NCI-H187 (cell line): Measurements from ENCODE around the gene SLC35B1.
"Not testable (repeated sequence)": the region's sequence is repeated elsewhere in the genome, so short reads cannot be mapped to it uniquely, and the experiment has no call there.

Source experiments
- DNase-seq, 2 experiments: peaks; one replicate each; lab custom pipeline; 2025; lab: John Stamatoyannopoulos, UW

SLC35B1 gene

DNA sequence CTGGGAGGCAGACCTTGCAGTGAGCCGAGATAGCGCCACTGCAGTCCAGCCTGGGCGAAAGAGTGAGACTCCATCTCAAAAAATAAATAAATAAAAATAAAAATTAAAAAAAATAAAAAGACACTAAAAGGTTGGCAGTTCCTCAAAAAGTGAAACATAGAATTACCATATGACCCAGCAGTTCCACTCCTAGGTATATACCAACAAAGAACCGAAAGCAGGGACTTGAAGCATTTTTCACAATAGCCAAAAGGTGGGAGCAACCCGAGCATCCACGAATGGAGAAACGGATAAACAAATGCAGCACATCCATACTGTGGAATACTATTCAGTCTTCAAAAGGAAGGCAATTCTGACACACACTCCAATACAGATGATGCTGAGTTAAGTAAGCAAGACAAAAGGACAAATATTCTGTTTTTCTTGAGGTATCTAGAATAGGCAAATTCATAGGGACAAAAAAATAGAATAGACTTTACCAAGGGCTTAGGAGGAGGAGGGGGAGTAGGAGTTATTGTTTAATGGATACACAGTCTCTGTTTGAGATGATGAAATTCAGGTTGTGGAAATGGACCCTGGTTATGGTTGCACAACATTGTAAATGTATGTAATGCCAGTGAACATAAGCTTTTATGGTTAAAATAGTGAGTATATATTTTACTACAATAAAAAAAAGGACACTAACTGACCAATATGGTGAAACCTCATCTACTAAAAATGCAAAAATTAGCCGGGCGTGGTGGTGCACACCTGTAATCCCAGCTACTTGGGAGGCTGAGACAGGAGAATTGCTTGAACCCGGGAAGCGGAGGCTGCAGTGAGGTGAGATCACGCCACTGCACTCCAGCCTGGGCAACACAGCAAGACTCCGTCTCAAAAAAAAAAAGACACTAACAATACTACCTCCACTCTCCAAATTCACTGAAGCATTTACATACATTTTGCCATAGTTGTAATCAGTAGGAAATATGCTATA, 27.0 kb upstream of the SLC35B1 start:
- DNase-seq = no peak

DNA sequence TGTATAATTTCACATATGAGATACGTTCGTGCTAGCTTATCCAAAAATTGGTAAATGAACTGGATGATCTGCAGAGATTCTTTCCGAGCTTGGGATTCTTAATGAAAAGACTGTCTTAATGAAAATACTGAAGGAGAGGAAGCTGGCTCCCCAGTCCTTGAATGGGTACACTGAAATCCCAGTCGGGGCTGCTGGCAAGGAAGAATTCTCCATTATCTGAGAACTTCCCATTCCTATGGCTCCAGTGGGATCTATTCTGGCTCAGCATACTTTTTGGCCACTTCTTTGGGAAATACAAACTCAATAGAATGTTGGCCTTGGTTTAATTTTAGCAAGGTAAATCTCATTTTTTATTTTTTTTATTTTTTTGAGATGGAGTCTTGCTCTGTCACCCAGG, 23.7 kb upstream of the SLC35B1 start:
- DNase-seq = no peak

DNA sequence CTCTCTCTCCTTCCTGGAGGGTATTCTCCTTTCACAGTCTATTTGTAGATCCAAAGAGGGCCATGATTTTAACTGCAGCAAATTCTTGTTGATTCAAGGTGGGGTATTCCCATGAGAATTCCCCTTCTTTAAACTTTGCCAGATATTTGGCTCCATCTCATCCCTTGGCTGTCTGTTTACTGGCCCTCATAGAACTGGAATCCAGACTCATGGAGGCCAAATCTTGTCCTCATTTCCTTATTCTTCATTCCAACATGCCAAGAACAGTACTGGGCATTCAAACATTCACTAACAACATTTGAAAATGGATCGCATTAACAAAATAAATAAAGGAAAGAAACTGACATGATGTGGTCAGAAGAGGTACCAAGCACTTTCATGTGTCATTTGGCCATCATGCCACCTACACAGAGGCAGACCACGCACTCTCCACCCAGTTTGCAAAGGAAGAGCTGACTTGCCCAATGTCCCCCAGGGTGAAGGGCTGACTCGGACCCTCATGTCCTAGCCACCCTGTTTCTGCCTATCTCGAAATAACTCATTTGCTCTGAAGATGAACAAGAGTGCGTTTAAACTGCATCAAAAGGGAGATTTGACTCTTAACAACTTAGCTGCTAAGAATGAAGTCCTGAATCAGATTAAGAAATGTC, 23.1 kb upstream of the SLC35B1 start:
- DNase-seq = no peak

DNA sequence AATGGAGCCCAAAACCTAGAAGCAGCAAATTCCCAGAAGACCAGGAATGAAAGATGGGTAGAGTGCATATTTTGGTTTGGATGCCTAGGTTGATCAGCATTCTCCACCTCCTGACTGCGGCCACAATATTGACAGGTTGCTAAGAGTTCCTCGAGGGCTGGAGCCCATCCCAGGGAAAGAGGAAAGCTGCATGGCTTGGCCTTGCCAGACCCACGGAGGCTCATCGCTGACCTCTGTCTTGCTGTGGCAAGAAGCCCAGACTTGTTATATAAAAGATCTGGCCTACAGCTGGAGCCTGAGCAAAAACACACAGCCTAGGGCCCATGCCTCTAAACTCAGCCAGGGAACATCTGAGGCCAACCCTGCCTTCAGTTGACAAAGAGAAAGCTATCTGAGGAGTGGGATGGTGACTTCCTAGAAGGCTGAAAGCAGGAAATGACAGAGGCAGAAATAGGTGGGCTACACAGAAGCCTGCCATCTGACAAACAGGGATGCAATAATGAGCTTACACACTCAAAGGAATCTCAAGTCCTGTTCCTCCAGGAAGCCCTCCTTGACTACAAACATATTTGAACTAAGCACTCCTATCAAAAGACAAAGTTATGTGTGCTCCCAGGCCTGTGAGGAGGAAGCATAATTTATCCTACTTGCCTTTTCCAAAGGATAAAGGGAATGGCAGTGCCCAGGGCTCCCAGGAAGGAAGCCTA, 22.5 kb upstream of the SLC35B1 start:
- DNase-seq = no peak

DNA sequence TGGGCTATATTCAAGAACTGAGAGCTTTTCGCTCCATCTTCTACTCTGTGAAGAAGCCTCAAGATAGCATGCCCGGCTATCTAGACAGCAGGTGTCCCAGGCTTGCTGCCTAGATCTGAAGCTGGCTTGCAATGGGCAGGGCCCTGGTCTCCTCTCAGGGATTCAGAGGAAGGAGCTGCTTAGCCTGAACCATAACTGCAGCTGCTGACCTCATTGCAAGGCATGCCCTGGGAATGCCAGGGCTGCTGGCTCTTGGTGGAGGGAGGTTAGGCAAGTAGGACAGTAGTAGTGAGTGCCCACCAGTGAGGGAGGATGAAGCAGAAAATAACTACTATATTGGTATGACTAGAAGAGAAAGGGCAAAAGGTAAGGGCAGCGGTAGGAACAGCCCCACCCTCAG, 21.3 kb upstream of the SLC35B1 start:
- no peak for DNase-seq

DNA sequence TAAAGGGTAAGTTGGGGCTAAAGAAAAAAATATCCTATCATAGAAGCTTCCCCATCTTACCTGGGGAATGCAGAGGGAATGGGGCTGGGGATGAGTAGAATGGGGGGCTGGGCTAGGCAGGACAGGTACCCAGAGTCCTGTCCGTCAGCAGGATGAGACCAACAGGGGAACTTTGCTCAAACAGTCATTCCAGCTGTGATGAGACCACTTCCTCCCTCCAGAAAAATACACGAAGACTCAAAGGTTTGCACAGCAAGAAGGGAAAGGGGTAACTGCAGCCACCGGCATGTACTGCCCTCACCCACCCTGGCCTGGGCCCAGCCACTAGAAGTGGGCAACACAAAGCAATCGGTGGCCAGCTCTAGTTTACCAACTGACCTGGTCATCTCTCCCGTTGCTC, 20.7 kb upstream of the SLC35B1 start:
- DNase-seq = no peak

DNA sequence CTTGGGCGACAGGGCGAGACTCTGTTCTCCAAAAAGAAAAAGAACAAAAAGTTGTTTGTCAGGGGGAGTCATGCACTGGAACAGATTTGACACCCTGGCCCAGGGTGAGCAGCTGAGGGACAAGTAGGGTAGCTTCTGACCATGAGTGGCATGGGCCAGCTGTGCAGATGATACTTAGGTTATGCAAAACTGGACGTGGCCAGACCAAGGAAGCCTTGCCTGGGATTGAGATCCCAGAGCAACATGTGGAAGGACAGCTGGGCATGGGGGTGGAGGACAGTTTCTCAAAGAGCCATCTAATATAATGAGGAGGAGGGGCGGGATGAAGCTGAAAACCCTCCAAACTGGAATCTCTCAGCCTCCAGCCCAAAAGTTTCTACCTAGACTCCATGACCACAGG, 19.6 kb upstream of the SLC35B1 start:
- DNase-seq = no peak

DNA sequence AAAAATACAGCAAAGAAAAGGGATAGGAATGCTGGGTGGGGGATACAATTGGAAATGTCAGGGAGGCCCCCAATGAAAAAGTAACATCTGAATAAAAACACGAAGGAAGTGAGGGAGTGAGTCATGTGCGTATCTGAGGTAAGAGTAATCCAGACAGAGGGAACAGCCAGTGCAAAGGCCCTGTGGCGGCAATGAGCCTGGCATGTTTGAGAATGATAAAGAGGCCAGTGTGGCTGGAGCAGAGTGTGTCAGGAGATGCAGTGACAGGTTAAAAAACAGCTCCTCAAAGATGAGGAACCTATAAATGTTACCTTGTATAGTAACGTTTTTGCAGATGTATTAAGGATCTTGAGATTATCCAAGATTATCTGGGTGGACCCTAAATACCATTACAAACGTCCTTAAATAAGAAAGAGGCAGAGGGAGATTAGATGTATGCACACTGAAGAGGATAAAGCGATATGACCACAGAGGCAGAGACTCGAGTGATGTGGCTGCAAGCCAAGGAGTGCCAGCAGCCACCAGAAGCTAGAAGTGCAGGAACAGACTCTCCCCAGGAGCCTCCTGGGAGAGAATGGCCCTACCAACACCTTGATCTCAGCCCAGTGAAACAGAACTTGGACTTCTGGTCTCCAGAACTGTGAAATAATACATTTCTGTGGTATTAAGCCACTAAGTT, 17.8 kb upstream of the SLC35B1 start:
- no peak for DNase-seq

DNA sequence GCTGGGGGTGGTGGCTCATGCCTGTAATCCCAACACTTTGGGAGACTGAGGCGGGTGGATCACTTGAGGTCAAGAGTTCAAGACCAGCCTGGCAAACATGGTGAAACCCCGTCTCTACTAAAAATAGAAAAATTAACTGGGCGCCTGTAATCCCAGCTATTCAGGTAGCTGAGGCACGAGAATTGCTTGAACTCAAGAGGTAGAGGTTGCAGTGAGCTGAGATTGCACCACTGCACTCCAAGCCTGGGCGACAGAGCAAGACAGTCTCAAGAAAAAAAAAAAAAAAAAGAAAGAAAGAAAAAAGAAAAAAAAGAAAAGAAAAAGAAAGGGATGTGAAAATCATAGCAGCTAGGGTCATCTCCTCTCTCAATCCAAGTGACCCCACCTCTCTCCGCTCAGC, 16.8 kb upstream of the SLC35B1 start:
- DNase-seq = not testable (repeated sequence)

DNA sequence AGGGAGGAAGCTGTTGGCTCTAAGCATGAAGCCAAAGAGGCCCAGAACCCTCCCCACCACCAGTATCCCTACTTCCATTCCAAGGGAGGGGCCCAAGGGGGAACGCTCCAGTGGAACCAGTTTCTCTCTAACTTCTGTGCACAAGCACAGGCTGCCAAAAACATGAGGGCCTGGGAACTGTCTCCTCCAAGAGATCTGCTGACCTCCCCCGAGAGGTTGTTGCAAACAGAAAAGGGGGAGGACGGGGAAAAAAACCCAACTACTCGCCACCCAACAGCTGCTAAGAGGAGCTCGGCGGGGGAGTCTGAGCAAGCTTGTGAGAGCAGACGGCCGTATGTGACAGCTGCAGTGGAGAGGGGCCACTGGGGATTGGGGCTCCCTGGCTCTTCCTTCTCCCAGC, 15.7 kb upstream of the SLC35B1 start:
- DNase-seq = no peak

DNA sequence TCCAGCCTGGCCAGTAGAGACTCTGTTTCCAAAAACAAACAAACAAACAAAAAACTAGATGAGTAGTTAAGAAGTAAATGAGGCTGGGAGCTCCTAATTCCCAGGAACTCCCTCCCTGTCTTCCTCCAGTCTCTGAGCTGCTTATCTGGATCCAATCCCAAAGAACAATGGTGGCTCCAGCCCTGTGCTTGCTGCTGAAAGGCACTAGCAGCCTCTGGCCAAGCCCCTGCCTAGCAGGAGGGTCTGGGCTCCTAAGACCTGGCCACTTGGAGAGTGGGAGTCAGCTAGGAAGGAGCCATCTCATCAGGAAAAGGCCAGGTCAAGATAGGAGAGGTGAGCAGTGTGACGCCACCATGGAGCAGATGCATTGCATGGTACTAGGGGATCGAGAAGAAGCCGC, 14.3 kb upstream of the SLC35B1 start:
- no peak for DNase-seq

DNA sequence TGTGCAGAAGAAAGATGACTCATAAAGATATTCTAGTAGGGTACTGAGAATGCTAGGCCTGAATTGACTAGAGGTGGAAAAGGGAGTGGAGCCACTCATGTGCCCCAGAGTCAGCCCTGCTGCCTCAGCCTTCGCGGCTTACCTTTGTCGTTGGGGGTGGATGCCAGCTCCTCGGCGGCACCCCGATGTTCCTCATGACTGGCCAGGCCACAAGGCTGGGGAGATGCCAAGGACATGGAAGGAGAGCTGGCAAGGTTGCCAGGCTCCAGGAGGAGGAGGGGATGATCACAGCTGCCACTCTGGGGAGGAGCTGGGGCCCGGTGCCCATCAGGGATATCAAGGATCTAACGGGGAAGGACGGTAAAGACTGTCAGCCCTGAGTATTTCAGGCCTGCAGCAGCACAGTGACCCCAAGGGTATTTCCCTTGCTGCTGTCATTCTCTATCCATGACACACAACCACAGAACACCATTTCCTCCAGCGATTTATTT, 9.7 kb upstream of the SLC35B1 start:
- no peak for DNase-seq

DNA sequence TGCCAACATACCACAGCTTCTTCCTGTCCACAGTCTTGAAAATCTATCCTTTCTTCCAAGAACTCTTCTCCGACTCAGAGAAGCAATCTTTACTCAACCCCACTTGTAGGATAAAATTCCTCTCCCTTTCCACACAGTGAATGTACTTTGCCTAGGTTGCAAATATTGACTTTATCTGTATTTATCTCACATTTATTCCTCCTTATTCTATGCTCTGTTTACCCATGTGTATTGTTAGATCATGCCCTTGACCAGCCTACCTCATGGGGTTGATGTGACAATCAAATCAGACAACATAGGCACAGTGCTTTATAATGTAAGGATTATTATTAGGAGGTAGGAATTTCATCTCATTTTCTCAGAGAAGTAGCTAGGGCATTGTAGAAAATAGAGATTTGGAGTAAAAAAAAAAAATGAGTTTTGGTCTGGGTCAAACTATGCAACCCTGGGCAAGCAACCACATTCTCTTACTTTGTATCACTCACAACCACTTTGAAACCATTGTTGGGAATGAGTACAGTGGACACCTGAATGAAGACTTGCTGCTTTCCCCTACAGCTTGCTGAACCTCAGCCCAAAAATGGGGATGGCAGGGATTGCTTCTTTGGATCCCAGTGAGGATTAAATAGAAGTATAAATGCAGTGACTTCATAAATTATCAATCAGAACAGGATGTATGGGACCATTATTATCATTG, 9.1 kb upstream of the SLC35B1 start:
- DNase-seq = no peak

DNA sequence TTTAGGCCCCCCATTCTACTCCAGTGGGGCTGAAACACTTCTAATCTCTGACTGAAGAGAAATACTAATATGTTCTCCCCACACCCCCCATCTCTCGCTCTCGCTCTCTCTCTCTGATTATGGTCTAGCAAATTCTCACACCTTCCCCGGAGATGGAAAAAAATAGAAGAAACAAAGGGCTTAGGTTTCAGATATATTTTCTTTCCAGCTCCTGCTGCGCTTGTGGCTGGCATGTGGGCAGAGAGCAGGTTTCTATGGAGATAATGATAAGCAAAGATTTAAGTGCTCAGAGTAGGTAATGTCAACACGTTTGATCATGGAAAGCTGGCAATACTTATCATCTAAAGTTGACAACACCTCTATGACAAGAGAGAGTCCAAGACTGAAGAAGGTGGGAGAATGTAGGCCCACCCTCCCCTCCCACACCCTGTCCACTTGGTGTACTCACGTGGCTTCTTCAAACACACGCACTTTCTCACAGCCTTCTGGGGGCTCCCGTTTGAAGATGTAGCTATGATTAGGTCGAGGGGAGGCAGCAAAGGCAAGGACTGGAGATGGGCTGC, 8.0 kb upstream of the SLC35B1 start:
- no peak for DNase-seq

DNA sequence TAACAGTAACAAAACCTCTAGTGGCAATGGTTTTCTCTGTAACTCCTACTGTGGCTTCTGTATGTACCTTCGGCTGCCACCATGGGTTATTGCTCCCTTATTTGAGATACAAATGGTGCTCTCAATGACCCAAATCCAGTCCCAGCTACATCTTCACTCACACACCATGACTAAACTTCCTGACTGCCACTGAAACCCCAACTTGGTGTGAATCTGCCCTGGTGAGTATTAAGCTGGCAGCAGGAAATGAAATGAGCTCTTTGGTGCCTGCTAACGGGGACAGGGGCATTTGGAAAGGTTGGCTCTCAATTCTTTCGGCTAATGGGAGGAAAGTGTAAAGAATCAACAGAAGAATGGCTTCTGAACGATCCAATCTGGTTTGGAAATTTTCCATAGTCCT, 7.5 kb upstream of the SLC35B1 start:
- no peak for DNase-seq

DNA sequence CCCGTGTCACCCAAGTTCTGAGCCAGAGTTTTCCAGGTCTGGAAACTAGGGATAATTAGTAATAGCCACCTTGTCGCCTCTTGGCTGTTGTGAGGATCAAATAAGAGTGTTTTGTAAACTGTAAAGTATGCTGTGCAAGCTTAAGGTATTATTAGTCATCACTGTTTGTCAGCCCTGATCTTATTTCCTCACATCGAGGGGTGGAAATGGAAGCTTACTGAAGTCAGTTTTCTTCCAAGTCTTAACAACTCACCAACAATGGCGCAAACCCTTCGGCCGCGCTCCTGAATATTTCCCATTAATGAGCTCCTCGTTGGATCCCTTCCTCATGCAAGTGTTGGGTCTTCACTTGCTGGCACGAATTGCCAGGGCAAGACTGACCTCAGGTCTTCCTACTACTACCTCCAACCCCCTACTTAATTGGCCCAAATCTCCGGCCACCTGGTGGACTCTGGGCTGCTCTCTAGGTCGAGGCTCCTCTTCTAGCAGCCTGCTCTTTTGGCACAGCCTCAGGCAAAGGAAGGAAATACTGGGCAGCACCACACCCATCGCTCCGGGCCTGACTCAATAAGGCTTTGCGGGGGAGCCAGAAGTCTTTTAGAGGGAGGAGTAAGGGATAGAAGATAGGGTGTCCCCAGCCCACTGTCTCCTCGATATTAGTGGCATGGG, 885 bp upstream of the SLC35B1 start:
- no peak for DNase-seq

DNA sequence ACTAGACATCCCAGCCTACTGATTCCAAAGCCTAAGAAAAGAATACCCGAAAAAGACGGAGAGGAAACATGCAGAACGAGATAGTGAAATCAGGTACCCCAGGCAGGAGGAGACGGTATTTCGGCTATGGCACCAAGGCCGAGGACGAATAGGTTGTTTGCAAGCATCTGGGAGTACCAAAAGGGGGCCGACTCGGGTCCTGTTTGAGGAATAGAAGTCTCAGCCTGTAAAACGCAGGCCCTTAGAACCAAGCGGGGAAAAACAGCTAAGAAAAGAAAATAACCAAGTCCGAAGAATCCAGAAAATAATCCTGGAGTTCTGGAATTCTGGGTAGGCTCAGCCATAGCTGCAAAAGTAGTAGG, 537 bp downstream of the SLC35B1 start:
- no peak for DNase-seq

DNA sequence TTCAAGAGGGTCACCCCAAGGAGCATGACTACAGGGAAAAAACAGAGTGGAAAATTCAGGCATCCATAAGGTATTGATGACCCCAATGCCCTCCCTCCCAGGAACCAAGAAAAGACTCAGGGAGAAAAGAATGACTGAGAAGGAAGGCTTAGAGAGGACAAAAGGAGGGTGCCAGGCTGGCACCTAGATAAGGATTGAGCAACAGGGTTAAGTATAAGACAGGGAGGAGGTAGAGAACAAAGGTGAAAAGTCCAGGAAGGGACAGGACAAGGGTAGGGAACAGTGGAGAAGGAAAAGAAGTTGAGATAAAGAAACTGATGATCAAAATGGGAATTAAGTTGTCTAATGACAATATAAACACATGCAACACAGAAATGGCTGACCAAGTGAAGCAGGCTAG, 2.5 kb downstream of the SLC35B1 start:
- DNase-seq = no peak

DNA sequence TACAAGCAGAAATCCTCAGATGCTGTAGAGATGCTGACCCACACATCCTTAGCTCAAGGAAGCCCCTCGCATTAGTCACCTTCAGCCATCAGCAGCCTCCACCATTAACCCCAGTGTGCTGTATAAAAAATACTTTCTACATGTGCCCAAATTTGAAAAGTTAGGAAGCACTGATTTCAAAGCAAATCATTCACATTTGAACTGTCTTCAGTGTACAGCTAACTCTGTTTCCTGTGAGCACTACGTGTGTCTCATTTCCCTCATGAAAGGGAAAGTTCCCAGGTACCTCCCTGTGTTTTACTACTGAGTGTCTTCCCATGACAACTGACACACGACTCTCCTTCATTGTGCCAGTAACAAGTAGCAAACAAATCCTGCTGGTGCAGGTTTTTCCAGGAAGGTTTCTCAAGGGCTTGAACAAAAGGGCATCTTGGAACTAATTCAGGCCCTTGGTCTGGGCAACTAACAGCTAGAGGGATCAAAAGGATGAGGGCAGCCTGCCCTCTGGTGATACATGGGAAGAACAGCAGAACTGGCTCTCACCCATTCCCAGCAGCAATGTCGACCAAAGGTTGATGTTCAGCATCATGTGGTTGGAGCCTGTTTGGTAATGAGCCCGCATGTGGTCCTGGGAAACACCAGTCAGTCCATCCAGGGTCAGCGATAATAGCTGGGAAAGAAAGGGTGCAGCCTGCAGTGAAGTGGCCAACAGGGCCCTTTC, 4.0 kb downstream of the SLC35B1 start:
- no peak for DNase-seq

DNA sequence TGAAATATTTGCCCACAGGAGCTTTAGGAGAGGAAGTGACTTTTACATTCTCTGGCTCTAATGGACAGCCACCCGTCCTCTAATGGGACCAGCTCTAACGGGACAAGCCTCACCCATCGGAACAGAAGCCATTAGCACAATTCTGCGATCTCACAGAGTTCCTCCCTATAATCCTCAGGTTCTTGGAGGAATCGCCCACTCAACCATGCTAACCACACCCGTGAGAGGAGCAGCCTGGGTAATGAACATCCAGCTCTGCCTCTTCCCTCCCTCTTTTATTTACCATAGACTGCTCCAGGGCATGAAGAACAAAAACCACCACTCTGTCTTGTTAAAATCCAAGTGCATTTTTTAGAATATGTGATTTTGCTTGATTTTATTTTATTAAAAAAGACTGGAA, 6.8 kb downstream of the SLC35B1 start:
- DNase-seq = no peak
